GM21515 (cell line): ENCODE data around the gene NES.
"Not testable (repeated sequence)": the region's sequence is repeated elsewhere in the genome, so short reads cannot be mapped to it uniquely, and the experiment has no call there.

Source experiments
- ATAC-seq: cut with Tn5 transposase; IDR thresholded peaks from one replicate; pipeline ENCODE4 v1.9.1; 2021; ENCODE audit not compliant: unreplicated experiment

The NES gene

DNA sequence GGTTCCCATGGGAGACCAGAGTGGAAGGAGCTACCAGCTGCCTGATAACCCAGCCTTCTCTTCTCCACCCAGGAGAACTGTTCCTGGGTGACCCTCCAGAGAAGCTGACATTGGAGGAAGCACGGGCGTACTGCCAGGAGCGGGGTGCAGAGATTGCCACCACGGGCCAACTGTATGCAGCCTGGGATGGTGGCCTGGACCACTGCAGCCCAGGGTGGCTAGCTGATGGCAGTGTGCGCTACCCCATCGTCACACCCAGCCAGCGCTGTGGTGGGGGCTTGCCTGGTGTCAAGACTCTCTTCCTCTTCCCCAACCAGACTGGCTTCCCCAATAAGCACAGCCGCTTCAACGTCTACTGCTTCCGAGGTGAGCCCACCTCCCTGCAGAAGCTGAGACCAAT lies 28.7 kb downstream of the NES start:
- ATAC-seq = no peak

GRCh38 chr1:156647351-156647750 lies 29.9 kb downstream of the NES start:
- ATAC-seq = no peak

DNA sequence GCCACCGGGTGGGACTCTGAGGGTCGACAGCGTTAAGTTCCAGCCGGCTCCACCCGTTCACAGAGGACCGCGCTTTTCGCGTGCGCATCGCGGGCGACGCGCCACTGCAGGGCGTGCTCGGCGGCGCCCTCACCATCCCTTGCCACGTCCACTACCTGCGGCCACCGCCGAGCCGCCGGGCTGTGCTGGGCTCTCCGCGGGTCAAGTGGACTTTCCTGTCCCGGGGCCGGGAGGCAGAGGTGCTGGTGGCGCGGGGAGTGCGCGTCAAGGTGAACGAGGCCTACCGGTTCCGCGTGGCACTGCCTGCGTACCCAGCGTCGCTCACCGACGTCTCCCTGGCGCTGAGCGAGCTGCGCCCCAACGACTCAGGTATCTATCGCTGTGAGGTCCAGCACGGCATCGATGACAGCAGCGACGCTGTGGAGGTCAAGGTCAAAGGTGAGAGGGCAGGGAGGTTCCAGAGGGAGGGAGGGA lies 30.4 kb downstream of the NES start:
- no peak for ATAC-seq

- ATAC-seq = no peak
Observed at GRCh38 chr1:156645666-156646065, 31.5 kb downstream of the NES start.

- no peak for ATAC-seq
Observed at GRCh38 chr1:156645056-156645455, 32.2 kb downstream of the NES start.

GRCh38 chr1:156644640-156645039 lies 32.6 kb downstream of the NES start:
- ATAC-seq = no peak

- ATAC-seq = no peak
Observed at GRCh38 chr1:156644146-156644545, 33.1 kb downstream of the NES start.

DNA sequence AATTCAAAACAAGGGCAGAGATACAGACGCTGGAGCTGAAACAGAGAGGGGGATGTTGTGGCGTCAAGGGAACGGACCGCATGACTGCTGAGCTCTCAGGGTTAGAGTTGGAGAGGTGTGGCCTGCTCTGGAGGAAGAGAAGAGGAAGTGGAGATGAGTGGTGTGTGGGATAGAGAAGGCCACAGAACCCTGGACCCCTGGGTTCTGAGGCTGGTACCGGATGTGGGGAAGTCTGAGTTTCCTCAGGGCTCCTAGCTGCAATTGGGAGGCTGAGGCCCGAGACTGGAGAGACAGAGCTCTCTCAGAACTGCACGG lies 33.5 kb downstream of the NES start:
- ATAC-seq = no peak

- ATAC-seq = no peak
Observed at GRCh38 chr1:156643049-156643777, 34.0 kb downstream of the NES start.

DNA sequence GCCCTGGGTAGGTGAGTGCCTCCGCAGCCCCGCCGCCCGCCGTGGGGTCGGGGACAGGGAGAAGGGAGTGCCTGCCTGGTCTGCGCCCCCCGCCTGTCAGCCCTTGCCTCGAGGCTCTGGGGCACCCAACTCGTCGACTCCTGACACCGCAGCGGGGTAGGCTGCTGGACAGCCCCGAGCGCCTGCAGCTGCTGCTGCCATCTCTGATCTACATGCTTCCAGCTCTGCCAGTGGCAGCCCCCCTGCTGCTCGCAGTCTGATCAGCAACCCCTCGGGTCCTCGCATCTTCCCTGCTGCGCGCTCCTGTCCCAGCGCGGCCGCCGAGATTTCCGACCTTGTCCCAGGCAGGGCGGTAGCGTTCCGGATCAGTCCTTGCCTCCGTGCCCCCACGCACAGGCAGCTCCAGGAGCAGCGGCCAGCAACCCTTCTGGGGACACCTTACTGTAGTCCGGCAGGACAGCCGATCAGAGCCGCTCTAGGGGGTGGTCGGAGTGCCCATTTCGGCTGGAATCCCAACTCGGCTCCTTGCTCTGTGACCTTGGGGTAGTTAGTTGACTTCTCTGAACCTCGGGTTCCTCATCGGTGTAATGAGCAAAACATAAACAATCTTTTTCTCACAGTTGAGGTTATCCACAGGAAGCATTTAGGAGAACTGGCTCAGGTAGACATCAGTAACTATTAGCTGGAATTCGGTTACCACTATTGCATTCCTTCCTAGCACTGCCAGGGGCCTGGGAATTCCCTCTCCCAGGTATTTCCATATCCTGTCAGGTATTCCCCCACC lies 34.8 kb downstream of the NES start:
- ATAC-seq = no peak

- ATAC-seq = no peak
Observed at GRCh38 chr1:156641761-156642264, 35.4 kb downstream of the NES start, which contains the start of gene BCAN. BCAN (plus strand) TSS chr1:156642117; CDS start chr1:156646055, 3,938 bp downstream.

DNA sequence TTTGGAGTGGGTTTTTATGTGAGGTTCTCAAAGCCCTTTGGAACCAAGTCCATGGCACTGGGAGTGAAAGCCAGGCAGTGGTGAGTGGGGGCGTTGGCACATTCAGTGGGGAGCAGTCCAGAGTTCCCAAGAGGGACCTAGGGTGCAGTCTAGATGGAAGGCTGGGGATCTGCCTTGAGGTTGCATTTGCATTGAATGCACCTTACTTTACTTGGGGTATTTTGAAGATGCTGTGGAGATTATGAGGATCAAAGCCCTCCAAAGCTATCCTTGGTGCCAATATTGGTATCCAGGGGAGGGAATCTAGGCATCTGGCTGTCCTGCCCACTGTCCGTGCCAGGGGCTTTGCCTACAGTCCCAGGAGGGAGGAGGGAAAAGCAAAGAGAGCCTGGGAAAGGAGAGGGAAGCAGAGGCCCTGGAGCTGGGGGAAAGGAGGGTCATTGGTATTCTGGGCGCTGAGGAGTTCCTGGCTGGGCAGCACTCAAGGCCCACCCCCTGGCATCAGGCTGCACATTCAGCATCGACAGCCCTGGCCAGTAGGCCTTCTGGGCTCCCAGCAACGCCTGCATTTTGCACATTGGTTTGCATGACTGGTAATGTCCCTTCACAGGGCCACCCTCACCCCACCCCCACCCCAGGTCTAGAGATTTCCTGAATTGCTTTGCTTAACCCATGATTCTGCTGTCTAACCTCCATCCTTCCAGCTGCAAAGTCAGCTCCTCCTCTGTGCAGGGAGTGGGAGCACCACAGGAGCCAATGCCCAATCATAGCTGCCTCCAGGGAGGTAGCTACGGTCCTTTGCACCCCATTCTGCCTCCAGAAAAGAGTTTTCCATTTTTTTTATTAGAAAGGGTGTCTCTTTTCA lies 36.1 kb downstream of the NES start:
- no peak for ATAC-seq

DNA sequence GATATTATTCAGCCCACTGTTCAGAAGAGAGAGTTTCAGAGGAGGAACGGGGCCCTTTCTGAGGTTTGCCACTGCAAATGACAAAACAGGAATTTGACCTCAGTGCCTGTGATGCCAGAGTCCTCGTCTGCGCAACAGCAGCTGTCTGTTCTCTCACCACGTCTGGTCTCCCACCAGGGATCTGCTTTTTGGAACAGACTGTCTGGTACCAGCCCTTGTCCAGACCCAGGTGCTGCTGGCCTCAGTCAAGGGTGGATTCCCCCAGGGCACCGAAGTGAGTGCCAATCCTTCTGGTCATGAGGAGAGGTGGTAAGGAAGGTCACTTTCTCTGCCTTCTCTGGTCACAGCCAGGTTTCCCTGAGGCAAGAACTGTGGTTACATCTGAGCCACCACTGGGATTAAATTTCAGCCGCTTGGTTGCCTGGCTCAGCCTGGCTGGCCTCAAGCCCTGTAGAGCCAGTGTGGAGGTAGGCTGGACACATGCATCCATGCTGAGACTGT lies 37.6 kb downstream of the NES start:
- ATAC-seq = no peak

GRCh38 chr1:156638189-156638985 lies 38.8 kb downstream of the NES start:
- no peak for ATAC-seq

GRCh38 chr1:156632355-156632754 lies 44.9 kb downstream of the NES start:
- no peak for ATAC-seq

DNA sequence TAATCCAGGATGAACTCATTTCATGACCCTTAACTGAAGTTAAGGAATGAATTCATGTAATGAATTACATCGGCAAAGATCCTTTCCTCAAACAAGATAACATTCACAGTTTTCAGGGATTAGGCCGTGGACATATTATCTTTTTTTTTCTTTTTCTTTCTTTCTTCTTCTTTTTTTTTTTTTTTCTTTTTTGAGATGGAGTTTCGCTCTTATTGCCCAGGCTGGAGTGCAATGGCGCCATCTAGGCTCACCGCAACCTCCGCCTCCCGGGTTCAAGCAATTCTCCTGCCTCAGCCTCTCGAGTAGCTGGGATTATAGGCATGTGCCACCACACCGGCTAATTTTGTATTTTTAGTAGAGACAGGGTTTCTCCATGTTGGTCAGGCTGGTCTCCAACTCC lies 46.1 kb downstream of the NES start:
- not testable (repeated sequence) for ATAC-seq

- no peak for ATAC-seq
Observed at GRCh38 chr1:156629823-156630449, 47.3 kb downstream of the NES start.

DNA sequence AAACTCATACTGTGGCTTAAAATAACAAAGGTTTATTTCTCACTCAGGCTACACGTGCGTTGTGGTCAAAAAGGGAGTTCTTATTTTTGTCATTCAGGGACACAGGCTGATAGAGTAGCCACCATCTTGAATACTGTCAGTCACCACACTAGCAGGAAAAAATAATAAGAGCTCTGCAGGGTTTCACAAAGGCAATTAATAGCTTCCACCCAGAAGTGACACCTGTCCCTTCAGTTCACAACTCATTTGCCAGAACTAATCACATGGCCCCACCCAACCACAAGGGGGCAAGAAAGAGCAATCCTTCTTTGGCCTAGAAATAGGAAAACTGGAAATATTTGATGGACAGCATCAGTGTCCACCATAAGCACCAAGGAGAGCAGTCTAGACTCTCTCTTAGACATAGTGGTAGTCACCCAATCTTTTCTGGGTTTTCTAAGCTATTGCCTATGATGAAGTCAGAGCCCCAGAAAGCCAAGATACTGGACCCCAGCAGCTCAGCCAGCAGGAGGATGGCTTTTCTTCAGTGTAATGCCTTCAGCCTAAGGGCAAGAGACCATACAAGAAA lies 49.8 kb downstream of the NES start:
- no peak for ATAC-seq

GRCh38 chr1:156626079-156626438 lies 51.1 kb downstream of the NES start:
- ATAC-seq = no peak
